ENCODE results near the gene CIPC. TPM values are rescaled to one million over a fixed set of nuclear protein-coding genes. Genes with fewer than 3 reads are reported as not detected.
A peak's percentile ranks its signal among the peaks of the same experiment; 100 is the strongest.

Gene CIPC
- total RNA-seq, 2 donors from 2014 or later = 64.7 to 87.8 TPM

- Histone ChIP-seq H3K4me1 (peaks cover 0 to 29% of the 10 kb centered on the region in 2 donors), H3K27me3 (no peaks in the 10 kb centered on the region), H3K9me3 (no peaks in the 10 kb centered on the region), H3K4me3 (no peak overlapping the region), H3K27ac (no peak overlapping the region), H3K36me3 (no peaks in the 10 kb centered on the region)
- no peak for DNase-seq (ENCODE audit: low spot score)
- no peak for TF ChIP-seq CTCF (IDR thresholded peaks at IDR 0.05)
These were observed 35.8 kb upstream of the CIPC start for GRCh38 chr14:77062261-77062660.

DNA sequence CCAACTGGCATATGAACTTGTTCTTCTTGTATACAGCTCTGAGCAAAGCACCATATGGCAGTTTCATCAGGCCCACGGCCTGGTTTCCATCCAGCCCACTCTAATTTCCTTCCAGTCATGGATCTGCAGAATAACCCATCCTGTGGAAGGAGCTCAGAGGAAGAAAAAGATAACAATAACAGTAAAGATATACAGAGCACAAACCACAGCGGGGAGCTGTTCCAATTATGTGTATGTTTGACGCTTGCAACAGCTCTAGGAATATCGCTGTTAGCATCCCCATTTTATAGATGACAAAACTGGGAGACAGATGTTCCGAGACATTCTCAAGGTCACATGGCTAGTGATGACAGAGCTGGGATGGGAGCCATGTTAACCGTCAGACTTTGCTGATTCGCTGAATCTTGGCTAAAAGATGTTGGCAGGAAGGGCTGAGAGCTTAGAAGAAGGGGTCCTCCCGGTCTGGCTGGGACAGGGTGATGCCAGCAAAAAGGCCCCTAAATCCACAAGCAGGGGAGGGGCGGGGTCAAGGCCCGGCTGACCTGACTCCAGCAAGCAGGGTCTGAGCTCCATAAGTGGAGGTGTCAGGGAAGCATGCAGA, 34.4 kb upstream of the CIPC start:
- no peaks in the 10 kb centered on the region for H3K9me3 ChIP-seq
- no peak for DNase-seq (ENCODE audit: low spot score)
- no peak for TF ChIP-seq CTCF (IDR thresholded peaks at IDR 0.05)

DNA sequence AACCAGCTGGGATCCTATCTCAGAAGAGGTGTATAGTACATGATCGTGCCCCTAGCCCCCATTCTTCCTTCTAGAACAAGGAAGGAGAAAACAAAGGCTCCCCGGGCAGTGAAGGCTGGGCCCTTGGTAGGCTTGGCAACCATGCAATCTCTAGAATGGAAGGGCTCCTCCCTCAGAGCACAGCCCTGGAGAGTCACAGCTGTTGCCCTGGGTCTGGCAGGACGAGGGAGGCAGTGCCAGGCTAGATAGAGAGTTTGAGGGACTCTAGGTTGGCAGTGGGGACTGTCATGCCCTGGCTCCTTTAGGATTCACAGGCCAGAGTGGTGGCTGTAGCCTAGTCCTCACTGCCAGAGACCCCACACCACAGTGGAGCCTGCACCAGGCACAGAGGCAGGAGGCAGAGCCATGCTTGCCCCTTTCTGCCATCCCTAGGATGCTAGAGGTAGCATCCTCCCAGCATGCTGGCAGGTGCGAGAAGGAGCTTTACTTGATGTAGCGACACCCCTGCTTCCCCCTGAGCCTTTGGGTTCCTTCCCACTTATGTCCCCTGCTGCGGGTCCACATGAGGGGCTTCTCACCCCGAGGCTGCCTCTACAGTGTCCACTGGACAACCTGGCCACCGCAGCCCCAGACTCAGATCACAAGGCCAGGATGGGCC, 33.4 kb upstream of the CIPC start:
- H3K27me3 ChIP-seq = no peaks in the 10 kb centered on the region
- no peak overlapping the region for H3K27ac ChIP-seq
- no peak for DNase-seq (ENCODE audit: low spot score)
- no peaks in the 10 kb centered on the region for H3K36me3 ChIP-seq
- H3K4me1 ChIP-seq = peaks cover 6 to 52% of the 10 kb centered on the region in 2 donors
- no peak for TF ChIP-seq CTCF (IDR thresholded peaks at IDR 0.05)
- no peaks in the 10 kb centered on the region for H3K9me3 ChIP-seq
- no peak overlapping the region for H3K4me3 ChIP-seq

More for the DNA sequence above, 34.4 kb upstream of the CIPC start:
- Histone ChIP-seq H3K27me3 (no peaks in the 10 kb centered on the region), H3K36me3 (no peaks in the 10 kb centered on the region), H3K4me1 (peaks cover 6 to 42% of the 10 kb centered on the region in 2 donors), H3K4me3 (no peak overlapping the region), H3K27ac (no peak overlapping the region)

DNA sequence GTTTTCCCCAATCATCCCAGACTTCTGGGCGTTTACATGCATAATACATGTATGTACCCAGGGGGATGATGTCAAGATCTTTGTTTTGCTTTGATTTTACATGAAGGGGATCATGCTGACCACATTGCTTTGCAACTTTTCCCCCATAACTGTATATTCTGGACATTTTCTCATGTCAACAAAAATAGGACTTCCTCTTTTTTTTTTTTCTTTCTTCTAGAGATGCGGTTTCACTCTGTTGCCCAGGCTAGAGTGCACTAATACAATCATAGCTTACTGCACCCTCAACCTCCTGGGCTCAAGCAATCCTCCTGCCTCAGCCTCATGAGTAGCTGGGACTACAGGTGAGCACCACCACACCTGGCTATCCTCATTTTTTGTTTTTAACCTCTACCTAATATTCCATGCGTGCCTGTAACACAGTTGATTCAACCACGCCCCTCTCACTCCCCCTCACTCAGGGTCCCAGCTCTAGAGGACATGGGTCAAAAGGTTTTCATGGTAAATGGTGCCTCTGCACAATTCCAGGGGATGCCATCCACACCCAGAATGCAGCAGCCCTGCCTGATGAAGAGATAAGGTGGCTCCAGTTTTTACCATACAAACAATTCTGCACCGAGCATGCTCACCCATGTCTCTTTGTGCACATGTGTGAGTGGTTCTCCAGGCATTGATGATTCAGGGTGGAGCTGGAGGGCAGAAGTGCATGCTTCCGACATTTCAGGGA, 32.0 kb upstream of the CIPC start:
- no peaks in the 10 kb centered on the region for H3K36me3 ChIP-seq
- H3K27me3 ChIP-seq = no peaks in the 10 kb centered on the region
- TF ChIP-seq CTCF (IDR thresholded peaks at IDR 0.05) = no peak
- H3K4me1 ChIP-seq = peaks cover 6 to 64% of the 10 kb centered on the region in 2 donors
- H3K27ac ChIP-seq = no peak overlapping the region
- no peaks in the 10 kb centered on the region for H3K9me3 ChIP-seq
- H3K4me3 ChIP-seq = no peak overlapping the region
- DNase-seq (ENCODE audit: low spot score) = no peak

DNA sequence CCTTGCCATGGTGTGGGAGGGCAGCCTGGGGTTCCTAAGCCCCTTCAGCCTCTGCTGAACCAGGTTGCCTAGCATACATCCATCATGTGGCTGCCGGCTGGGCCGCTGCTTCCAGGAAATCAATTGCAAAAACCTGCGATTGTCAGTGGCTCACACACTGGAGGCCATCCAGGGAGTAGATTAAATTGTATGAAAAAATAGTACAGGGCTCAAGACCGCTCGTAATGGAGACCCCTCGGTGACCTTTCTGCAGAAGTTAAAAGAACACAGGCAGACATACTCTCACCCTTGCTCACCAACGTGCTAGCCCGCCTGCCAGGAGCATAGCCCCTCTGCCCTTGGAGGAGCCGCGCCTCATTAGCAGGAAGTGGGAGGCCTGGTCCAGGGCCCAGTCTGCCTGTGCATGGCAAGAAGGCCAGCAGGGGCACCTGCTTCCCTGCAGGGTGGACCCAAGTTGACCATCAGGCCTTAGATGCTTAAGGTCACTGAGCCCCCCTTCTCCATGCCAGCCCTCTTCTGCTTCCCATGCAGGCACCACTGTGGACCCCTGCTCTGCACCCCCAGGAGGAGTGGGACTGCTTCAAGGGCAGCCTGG, 31.4 kb upstream of the CIPC start:
- DNase-seq (ENCODE audit: low spot score) = no peak
- H3K9me3 ChIP-seq = no peaks in the 10 kb centered on the region
- H3K4me1 ChIP-seq = peaks cover 6 to 64% of the 10 kb centered on the region in 2 donors
- no peaks in the 10 kb centered on the region for H3K36me3 ChIP-seq
- TF ChIP-seq CTCF (IDR thresholded peaks at IDR 0.05) = no peak
- no peak overlapping the region for H3K4me3 ChIP-seq
- peak overlapping the region; percentile 10 to 82 for H3K27ac ChIP-seq
- H3K27me3 ChIP-seq = no peaks in the 10 kb centered on the region

Measured in right atrium auricular region (tissue), 2 donors.